IMR-90 (cell line): ENCODE data around the gene CAGE1. TPM values are rescaled to one million over a fixed set of nuclear protein-coding genes. Genes with fewer than 3 reads are reported as not detected.

Experiments used
- ATAC-seq: fragments of 200-7000 bp; cut with Tn5 transposase; 2 replicates; pipeline ENCODE4 v1.9.1; 2020; ENCODE audit warnings: low read depth, mild to moderate bottlenecking, moderate library complexity
- BruUV-seq: library from RNA; stranded (reverse); fragments of 400-500 nt; replicated peaks from 2 replicates; lab custom pipeline; 2021; lab: Mats Ljungman, UMichigan
- CTCF ChIA-PET: fragments of 300-600 bp; formaldehyde crosslinking; extraction: SDS; loops from one replicate; lab custom pipeline; 2021; ENCODE audit warnings: antibody characterized with exemption; lab: Yijun Ruan, JAX
- POLR2A ChIA-PET: fragments of 300-600 bp; sonication (Branson Sonifier 250); formaldehyde crosslinking; loops from one replicate; lab custom pipeline; 2022; ENCODE audit warnings: antibody characterized with exemption; ENCODE audit not compliant: unreplicated experiment; lab: Charles Lee
- DNase-seq: peaks from one replicate; pipeline ENCODE4 v3.0.0; 2013
- H2AFZ ChIP-seq: replicated peaks from 2 replicates; pipeline ENCODE3; 2013; ENCODE audit warnings: low read length, mild to moderate bottlenecking; ENCODE audit not compliant: poor library complexity
- H2AK5ac ChIP-seq: 2 replicates; pipeline ENCODE4 v1.6.1; 2013; ENCODE audit warnings: low read depth, low read length, inconsistent platforms
- H2AK9ac ChIP-seq: replicated peaks from 2 replicates; pipeline ENCODE3; 2013; ENCODE audit warnings: mild to moderate bottlenecking, low read depth, low read length, moderate library complexity; ENCODE audit not compliant: poor library complexity
- H2BK120ac ChIP-seq: 2 replicates; pipeline ENCODE4 v1.6.1; 2013; ENCODE audit warnings: low read depth, low read length, inconsistent platforms
- H2BK15ac ChIP-seq: 3 replicates; pipeline ENCODE4 v1.6.1; 2013; ENCODE audit warnings: low read depth, low read length, inconsistent platforms
- H2BK20ac ChIP-seq: 2 replicates; pipeline ENCODE4 v1.6.1; 2013; ENCODE audit warnings: low read depth, mild to moderate bottlenecking, inconsistent platforms, low read length, moderate library complexity
- H2BK5ac ChIP-seq: 2 replicates; pipeline ENCODE4 v1.6.1; 2013; ENCODE audit warnings: mild to moderate bottlenecking, low read depth, low read length, inconsistent platforms; ENCODE audit not compliant: poor library complexity, severe bottlenecking
- H3K14ac ChIP-seq: replicated peaks from 2 replicates; pipeline ENCODE4 v1.6.1; 2013; ENCODE audit warnings: low read depth, low read length, inconsistent platforms
- H3K18ac ChIP-seq: 2 replicates; pipeline ENCODE4 v1.6.1; 2013; ENCODE audit warnings: low read depth, low read length, control low read depth
- H3K23ac ChIP-seq: 2 replicates; pipeline ENCODE4 v1.6.1; 2013; ENCODE audit warnings: low read depth, low read length, inconsistent platforms
- H3K27ac ChIP-seq: 2 replicates; pipeline ENCODE4 v1.5.1; 2013; ENCODE audit warnings: mild to moderate bottlenecking, control low read depth, low read length; ENCODE audit not compliant: insufficient read depth
- H3K27me3 ChIP-seq: 2 replicates; pipeline ENCODE4 v1.6.1; 2013; ENCODE audit warnings: low read length; ENCODE audit not compliant: control insufficient read depth, insufficient read depth
- H3K36me3 ChIP-seq: 2 replicates; pipeline ENCODE4 v1.6.1; 2013; ENCODE audit warnings: low read length, mixed read lengths; ENCODE audit not compliant: control insufficient read depth, insufficient read depth
- H3K4ac ChIP-seq: 2 replicates; pipeline ENCODE4 v1.6.1; 2013; ENCODE audit warnings: low read depth, low read length, inconsistent platforms
- H3K4me1 ChIP-seq: 2 replicates; pipeline ENCODE4 v1.6.1; 2013; ENCODE audit warnings: low read length, mixed read lengths; ENCODE audit not compliant: control insufficient read depth, insufficient read depth
- H3K4me2 ChIP-seq: 2 replicates; pipeline ENCODE4 v1.6.1; 2013; ENCODE audit warnings: low read depth, mild to moderate bottlenecking, control low read depth, low read length, moderate library complexity
- H3K4me3 ChIP-seq: 2 replicates; pipeline ENCODE4 v1.5.1; 2013; ENCODE audit warnings: low read depth, mild to moderate bottlenecking, control low read depth, low read length, moderate library complexity; ENCODE audit not compliant: insufficient read depth
- H3K56ac ChIP-seq: 2 replicates; pipeline ENCODE4 v1.6.1; 2013; ENCODE audit warnings: low read length, inconsistent platforms; ENCODE audit not compliant: insufficient read depth; ENCODE audit errors: extremely low read depth
- H3K79me1 ChIP-seq, 2 experiments: 2 replicates each; pipeline ENCODE4 v1.6.1; 2013; ENCODE audit warnings: low read length in 2 of 2, inconsistent platforms in 1 of 2, low read depth in 1 of 2
- H3K9ac ChIP-seq: 2 replicates; pipeline ENCODE4 v1.6.1; 2013; ENCODE audit warnings: low read depth, low read length, control low read depth
- H3K9me1 ChIP-seq: 2 replicates; pipeline ENCODE4 v1.6.1; 2013; ENCODE audit warnings: low read length, inconsistent platforms; ENCODE audit not compliant: insufficient read depth
- H3K9me3 ChIP-seq: 2 replicates; pipeline ENCODE4 v1.6.1; 2013; ENCODE audit warnings: low read length; ENCODE audit not compliant: control insufficient read depth, insufficient read depth
- H4K20me1 ChIP-seq: 2 replicates; pipeline ENCODE4 v1.6.1; 2013; ENCODE audit warnings: low read length, inconsistent platforms; ENCODE audit not compliant: insufficient read depth
- H4K5ac ChIP-seq: 2 replicates; pipeline ENCODE4 v1.6.1; 2013; ENCODE audit warnings: mild to moderate bottlenecking, low read depth, low read length, control low read depth
- H4K8ac ChIP-seq, 2 experiments: 2 replicates each; pipeline ENCODE4 v1.6.1; 2013; ENCODE audit warnings: low read depth in 2 of 2, low read length in 2 of 2, control low read depth in 1 of 2, inconsistent platforms in 1 of 2
- H4K91ac ChIP-seq: 2 replicates; pipeline ENCODE4 v1.6.1; 2013; ENCODE audit warnings: low read depth, low read length, inconsistent platforms; ENCODE audit not compliant: insufficient read depth
- BHLHE40 ChIP-seq: fragments of 150-350 bp; IDR thresholded peaks from 2 replicates; pipeline ENCODE4 v1.6.1; 2016; ENCODE audit warnings: mild to moderate bottlenecking, low read depth, low read length
- CEBPB ChIP-seq: IDR thresholded peaks from 2 replicates; pipeline ENCODE4 v1.6.1; 2012; ENCODE audit warnings: low read depth, low read length, improper control_type of control experiment
- CHD1 ChIP-seq: IDR thresholded peaks from 2 replicates; pipeline ENCODE4 v1.6.1; 2012; ENCODE audit warnings: low read depth, low read length, improper control_type of control experiment
- CTCF ChIP-seq: conservative IDR thresholded peaks from 2 replicates; pipeline ENCODE4 v1.5.1; 2012; ENCODE audit warnings: mild to moderate bottlenecking, low read depth, low read length, improper control_type of control experiment
- ELK1 ChIP-seq: fragments of 150-350 bp; IDR thresholded peaks from 2 replicates; pipeline ENCODE4 v1.6.1; 2016; ENCODE audit warnings: low read depth, mild to moderate bottlenecking, low read length, moderate library complexity, borderline replicate concordance
- FOS ChIP-seq: fragments of 150-350 bp; IDR thresholded peaks from 2 replicates; pipeline ENCODE4 v1.6.1; 2016; ENCODE audit warnings: low read depth, low read length
- MAFK ChIP-seq: IDR thresholded peaks from 2 replicates; pipeline ENCODE4 v1.6.1; 2012; ENCODE audit warnings: low read depth, low read length, improper control_type of control experiment
- MAZ ChIP-seq: IDR thresholded peaks from 2 replicates; pipeline ENCODE4 v1.6.1; 2012; ENCODE audit warnings: low read depth, mild to moderate bottlenecking, low read length, improper control_type of control experiment, moderate library complexity, borderline replicate concordance
- MXI1 ChIP-seq: IDR thresholded peaks from 2 replicates; pipeline ENCODE4 v1.6.1; 2012; ENCODE audit warnings: low read depth, mild to moderate bottlenecking, low read length, moderate library complexity, borderline replicate concordance
- NFE2L2 ChIP-seq: fragments of 150-350 bp; IDR thresholded peaks from 2 replicates; pipeline ENCODE4 v1.6.1; 2016; ENCODE audit warnings: low read depth, mild to moderate bottlenecking, low read length
- POLR2A ChIP-seq: IDR thresholded peaks from 2 replicates; pipeline ENCODE4 v1.6.1; 2012; ENCODE audit warnings: mild to moderate bottlenecking, low read depth, low read length
- RAD21 ChIP-seq: IDR thresholded peaks from 2 replicates; pipeline ENCODE4 v1.6.1; 2012; ENCODE audit warnings: low read length, improper control_type of control experiment
- RCOR1 ChIP-seq: IDR thresholded peaks from 2 replicates; pipeline ENCODE4 v1.6.1; 2012; ENCODE audit warnings: mild to moderate bottlenecking, low read length, improper control_type of control experiment; ENCODE audit not compliant: insufficient replicate concordance
- RFX5 ChIP-seq: IDR thresholded peaks from 2 replicates; pipeline ENCODE4 v1.8.0; 2012; ENCODE audit warnings: low read depth, mild to moderate bottlenecking, low read length, moderate library complexity
- SMC3 ChIP-seq: fragments of 150-350 bp; IDR thresholded peaks from 2 replicates; pipeline ENCODE4 v1.6.1; 2016; ENCODE audit warnings: low read depth, mild to moderate bottlenecking, antibody characterized with exemption, low read length, moderate library complexity
- USF2 ChIP-seq: fragments of 150-350 bp; IDR thresholded peaks from 2 replicates; pipeline ENCODE4 v1.6.1; 2017; ENCODE audit warnings: mild to moderate bottlenecking, antibody characterized with exemption, low read length, low read depth
- WGBS, 2 experiments: methylation state at CpG; one replicate each; pipeline versions ENCODE4 v1.1.5 to v1.1.7; 2013; ENCODE audit warnings: missing lambda C conversion rate in 2 of 2; ENCODE audit not compliant: insufficient read length in 1 of 2; ENCODE audit errors: extremely low coverage in 2 of 2; 5-methylcytosine and 5-hydroxymethylcytosine counted together
- dilution Hi-C: fragments of 300-500 bp; cut with HindIII; formaldehyde crosslinking; loops from one replicate; pipeline ENCODE4 v1.14.3; 2018; ENCODE audit warnings: low sequenced_read_pairs; ENCODE audit not compliant: unreplicated experiment
- in situ Hi-C: fragments of 300-500 bp; cut with MboI; formaldehyde crosslinking; loops from 3 replicates; pipeline ENCODE4 v1.14.3; 2019; ENCODE audit warnings: low sequenced_read_pairs, inconsistent platforms, mixed read lengths
- intact Hi-C: fragments of 100-400 bp; cut with micrococcal nuclease; formaldehyde crosslinking; loops from 2 replicates; pipeline ENCODE4 v1.10.0; 2022
- polyA plus RNA-seq, 3 experiments: library from polyadenylated mRNA; depleted of rRNA; stranded (reverse); fragments of >200 nt; gene quantifications; 2 replicates each; pipeline ENCODE4 v1.2.3, GENCODE V29; 2012; ENCODE audit warnings: low replicate concordance in 1 of 3
- total RNA-seq: library from RNA; depleted of rRNA; stranded (reverse); fragments of >200 nt; gene quantifications from 2 replicates; pipeline ENCODE4 v1.2.3, GENCODE V29; 2012

The CAGE1 gene
- total and polyA plus RNA-seq, 2 of the 4 experiments (the other 2 are of a cell fraction): not detected

GRCh38 chr6:7315948-7316365 lies 73.6 kb downstream of the CAGE1 start:
- no peaks in the 10 kb centered on the region for H3K27me3 ChIP-seq
- no TSS peak for BruUV-seq
- no peak overlapping the region for H3K18ac ChIP-seq
- no peak overlapping the region for H4K8ac ChIP-seq
- intact Hi-C loops (no loop called here), in situ Hi-C loops (no loop called here), dilution Hi-C loops (no loop called here)
- H4K91ac ChIP-seq: no peak overlapping the region
- H2BK120ac ChIP-seq: no peak overlapping the region
- H4K20me1 ChIP-seq: peaks cover 4% of the 10 kb centered on the region; the same call in 1 of the 2 replicates
- peaks cover 0 to 7% of the 10 kb centered on the region in 2 experiments; a peak in 2 of 4 replicates for H3K79me1 ChIP-seq
- no peak overlapping the region for H3K4ac ChIP-seq
- H3K9ac ChIP-seq: no peak overlapping the region
- no peaks in the 10 kb centered on the region for H3K9me3 ChIP-seq
- ChIA-PET CTCF (no interaction called here), POLR2A (no interaction called here)
- H3K4me1 ChIP-seq: no peaks in the 10 kb centered on the region
- no peak overlapping the region for H3K14ac ChIP-seq
- H3K27ac ChIP-seq: no peak overlapping the region
- H2BK15ac ChIP-seq: no peak overlapping the region
- no peak overlapping the region for H3K56ac ChIP-seq
- WGBS, 2 experiments: no CpG with 5 or more reads among the region's 6 CpGs
- no peak overlapping the region for H4K5ac ChIP-seq
- no peak overlapping the region for H3K4me3 ChIP-seq
- H2BK20ac ChIP-seq: no peak overlapping the region
- H3K9me1 ChIP-seq: no peaks in the 10 kb centered on the region
- DNase-seq (no peak), ATAC-seq (no peak)
- TF ChIP-seq CHD1 (no peak), MAZ (no peak), NFE2L2 (no peak), RCOR1 (no peak), POLR2A (no peak), CTCF (no peak), BHLHE40 (no peak), MXI1 (no peak), CEBPB (no peak), RFX5 (no peak), USF2 (no peak), RAD21 (no peak), ELK1 (no peak), MAFK (no peak), SMC3 (no peak), FOS (no peak)
- no peak overlapping the region for H2AK5ac ChIP-seq
- no peak overlapping the region for H2BK5ac ChIP-seq
- no peak overlapping the region for H2AFZ ChIP-seq
- no peak overlapping the region for H3K4me2 ChIP-seq
- no peak overlapping the region for H3K23ac ChIP-seq
- H2AK9ac ChIP-seq: no peak overlapping the region
- H3K36me3 ChIP-seq: no peaks in the 10 kb centered on the region
